ENCODE measurements around the gene ARFGEF2. TPM values are rescaled to one million over a fixed set of nuclear protein-coding genes. Genes with fewer than 3 reads are reported as not detected.

The ARFGEF2 gene
- total RNA-seq, 1 donor from 2014 or later: 30.2 TPM

DNA sequence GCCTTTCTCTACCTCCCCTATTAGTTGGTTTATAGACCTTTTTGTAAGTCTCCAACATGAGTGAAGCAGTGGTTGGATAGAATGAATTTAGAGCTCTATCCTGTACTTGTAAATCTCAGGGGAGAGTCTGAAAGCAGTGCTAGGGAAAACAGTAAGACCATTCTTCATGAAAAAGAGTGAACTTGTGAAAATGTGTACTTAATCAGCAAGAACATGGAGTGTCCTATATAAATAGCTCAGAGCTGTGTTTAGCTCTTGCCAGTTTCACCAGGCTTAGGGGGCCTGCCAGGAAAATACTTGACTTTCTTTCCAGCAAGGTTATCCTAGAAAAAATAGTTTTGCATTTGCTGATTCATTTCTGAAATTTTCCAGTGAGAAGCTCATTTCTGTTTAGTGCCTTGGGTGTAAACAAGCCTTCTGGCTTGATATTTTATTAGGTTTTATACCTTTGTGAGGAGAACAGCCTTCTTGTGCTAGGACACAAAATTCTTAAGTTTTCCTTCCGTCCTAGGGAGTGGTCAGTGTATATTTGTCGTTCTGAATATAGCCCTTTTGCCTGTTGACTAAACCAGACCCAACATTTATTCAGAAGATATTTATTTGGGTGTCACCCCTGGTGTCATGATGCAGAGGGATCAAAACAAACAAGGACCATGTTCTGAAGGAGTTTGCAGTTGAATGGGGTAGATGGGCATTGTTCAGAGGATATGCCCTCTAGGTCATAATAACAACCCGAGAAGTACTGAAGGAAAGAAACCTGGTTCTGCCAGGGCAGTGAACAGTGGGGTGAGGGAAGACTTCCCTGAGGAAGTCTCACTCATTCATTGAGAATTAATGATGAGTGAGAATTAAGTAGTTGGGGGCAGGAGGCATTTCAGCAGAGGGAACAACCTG lies 7.6 kb downstream of the ARFGEF2 start:
- TF ChIP-seq, protein P1, sequence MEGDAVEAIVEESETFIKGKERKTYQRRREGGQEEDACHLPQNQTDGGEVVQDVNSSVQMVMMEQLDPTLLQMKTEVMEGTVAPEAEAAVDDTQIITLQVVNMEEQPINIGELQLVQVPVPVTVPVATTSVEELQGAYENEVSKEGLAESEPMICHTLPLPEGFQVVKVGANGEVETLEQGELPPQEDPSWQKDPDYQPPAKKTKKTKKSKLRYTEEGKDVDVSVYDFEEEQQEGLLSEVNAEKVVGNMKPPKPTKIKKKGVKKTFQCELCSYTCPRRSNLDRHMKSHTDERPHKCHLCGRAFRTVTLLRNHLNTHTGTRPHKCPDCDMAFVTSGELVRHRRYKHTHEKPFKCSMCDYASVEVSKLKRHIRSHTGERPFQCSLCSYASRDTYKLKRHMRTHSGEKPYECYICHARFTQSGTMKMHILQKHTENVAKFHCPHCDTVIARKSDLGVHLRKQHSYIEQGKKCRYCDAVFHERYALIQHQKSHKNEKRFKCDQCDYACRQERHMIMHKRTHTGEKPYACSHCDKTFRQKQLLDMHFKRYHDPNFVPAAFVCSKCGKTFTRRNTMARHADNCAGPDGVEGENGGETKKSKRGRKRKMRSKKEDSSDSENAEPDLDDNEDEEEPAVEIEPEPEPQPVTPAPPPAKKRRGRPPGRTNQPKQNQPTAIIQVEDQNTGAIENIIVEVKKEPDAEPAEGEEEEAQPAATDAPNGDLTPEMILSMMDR (IDR thresholded peaks at IDR 0.05; ENCODE audit: partially characterized antibody, unreplicated experiment): no peak

DNA sequence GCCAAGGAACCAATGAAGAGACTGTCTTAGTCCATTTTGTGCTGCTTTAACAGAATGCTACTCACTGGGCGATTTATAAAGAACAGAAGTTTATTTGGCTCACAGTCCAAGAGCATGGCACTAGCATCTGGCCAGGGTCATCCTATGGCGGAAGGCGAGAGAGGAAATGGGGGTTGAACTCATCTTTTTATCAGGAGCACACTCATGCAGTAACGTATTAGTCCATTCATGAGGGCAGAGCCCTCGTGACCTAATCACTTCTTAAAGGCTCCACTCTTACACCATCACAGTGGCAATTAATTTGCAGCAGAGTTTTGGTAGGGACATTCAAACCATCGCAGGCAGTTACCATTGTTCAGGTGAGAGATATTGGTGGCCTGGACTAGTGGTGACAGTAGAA lies 8.5 kb downstream of the ARFGEF2 start:
- no peak for DNase-seq
- H3K9me3 Mint-ChIP-seq (ENCODE audit: unreplicated experiment): peaks cover 3% of the 10 kb centered on the region
- peaks cover 4% of the 10 kb centered on the region for H3K36me3 Mint-ChIP-seq (ENCODE audit: unreplicated experiment)
- H3K27ac Mint-ChIP-seq (ENCODE audit: unreplicated experiment): no peak overlapping the region
- peaks cover 6% of the 10 kb centered on the region for H3K27me3 Mint-ChIP-seq (ENCODE audit: unreplicated experiment)
- H3K4me3 Mint-ChIP-seq (ENCODE audit: unreplicated experiment): no peak overlapping the region
- H3K4me1 Mint-ChIP-seq (ENCODE audit: low read depth, unreplicated experiment): peaks cover 8% of the 10 kb centered on the region
- TF ChIP-seq, protein P1 (IDR thresholded peaks at IDR 0.05; ENCODE audit: partially characterized antibody, unreplicated experiment): no peak

More for the DNA sequence above, 7.6 kb downstream of the ARFGEF2 start:
- H3K9me3 Mint-ChIP-seq (ENCODE audit: unreplicated experiment): peaks cover 1% of the 10 kb centered on the region
- H3K4me1 Mint-ChIP-seq (ENCODE audit: low read depth, unreplicated experiment): peaks cover 2% of the 10 kb centered on the region
- no peak overlapping the region for H3K4me3 Mint-ChIP-seq (ENCODE audit: unreplicated experiment)
- peaks cover 4% of the 10 kb centered on the region for H3K27me3 Mint-ChIP-seq (ENCODE audit: unreplicated experiment)
- no peaks in the 10 kb centered on the region for H3K36me3 Mint-ChIP-seq (ENCODE audit: unreplicated experiment)
- no peak for DNase-seq
- H3K27ac Mint-ChIP-seq (ENCODE audit: unreplicated experiment): no peak overlapping the region

DNA sequence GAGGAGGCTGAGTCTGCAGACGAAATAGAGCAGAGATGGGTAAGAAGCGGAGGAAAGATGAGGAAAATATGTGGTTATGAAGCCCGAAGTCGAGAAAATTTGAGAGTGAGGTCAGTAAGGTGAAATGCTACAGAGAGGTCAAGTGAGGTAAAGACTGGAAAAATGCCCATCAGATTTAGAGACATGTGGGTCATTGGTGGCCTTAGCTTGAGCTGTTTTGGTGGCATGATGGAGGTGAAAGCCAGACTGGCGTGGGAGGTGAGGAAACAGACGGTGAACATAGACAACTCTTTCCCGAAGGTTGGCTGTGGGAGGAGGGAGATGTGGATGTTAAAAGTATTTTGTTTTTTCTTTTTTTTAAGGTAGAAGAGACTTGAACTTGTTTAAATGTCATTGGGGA lies 9.4 kb downstream of the ARFGEF2 start:
- DNase-seq: no peak
- Mint-ChIP-seq H3K4me3 (ENCODE audit: unreplicated experiment) (no peak overlapping the region), H3K36me3 (ENCODE audit: unreplicated experiment) (peaks cover 4% of the 10 kb centered on the region)

DNA sequence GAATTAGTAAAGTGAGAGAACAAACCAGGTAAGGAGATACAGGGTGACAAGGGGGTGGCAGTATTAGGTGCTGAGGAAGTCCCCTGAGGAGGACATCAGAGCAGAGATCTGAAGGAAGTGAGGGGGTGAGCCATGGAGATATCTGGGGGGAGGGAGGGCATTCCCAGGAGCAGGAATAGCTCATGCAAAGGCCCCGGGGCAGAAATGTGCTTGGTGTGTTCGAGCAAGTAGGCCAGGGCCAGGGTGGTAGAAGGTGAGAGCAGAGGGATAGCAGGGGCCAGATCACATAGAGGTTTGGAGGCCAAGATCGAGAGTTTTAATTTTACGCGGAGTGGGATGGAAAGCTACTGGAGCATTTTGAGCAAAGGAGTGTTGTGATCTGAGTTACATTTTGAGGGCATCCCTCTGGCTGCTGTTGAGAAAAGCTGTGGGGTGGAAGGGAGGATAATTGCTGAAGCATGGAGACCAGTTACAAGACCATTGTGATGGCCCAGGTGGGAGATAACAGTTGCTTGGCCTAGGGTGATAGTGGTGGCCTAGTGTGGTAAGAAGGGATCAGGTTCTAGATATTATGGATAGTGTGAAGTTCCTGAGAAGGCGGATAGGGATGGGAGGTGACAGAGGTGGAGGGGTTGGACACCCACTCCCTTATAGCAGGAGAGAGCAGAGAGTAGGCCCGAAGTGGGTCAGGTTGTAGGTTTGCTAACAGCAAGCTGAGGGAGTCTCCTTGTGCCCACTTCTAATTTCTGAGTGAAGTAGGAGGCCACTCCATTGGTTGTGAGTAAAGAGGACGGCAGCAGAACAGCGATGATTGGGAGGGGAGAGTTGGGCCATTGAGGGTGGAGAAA lies 10.2 kb downstream of the ARFGEF2 start:
- peaks cover 8% of the 10 kb centered on the region for H3K4me1 Mint-ChIP-seq (ENCODE audit: low read depth, unreplicated experiment)
- no peak overlapping the region for H3K4me3 Mint-ChIP-seq (ENCODE audit: unreplicated experiment)
- peaks cover 4% of the 10 kb centered on the region for H3K36me3 Mint-ChIP-seq (ENCODE audit: unreplicated experiment)
- DNase-seq: no peak
- H3K9me3 Mint-ChIP-seq (ENCODE audit: unreplicated experiment): peaks cover 5% of the 10 kb centered on the region
- no peak overlapping the region for H3K27ac Mint-ChIP-seq (ENCODE audit: unreplicated experiment)
- TF ChIP-seq, protein P1 (IDR thresholded peaks at IDR 0.05; ENCODE audit: partially characterized antibody, unreplicated experiment): no peak
- H3K27me3 Mint-ChIP-seq (ENCODE audit: unreplicated experiment): peaks cover 6% of the 10 kb centered on the region

More for the DNA sequence above, 9.4 kb downstream of the ARFGEF2 start:
- TF ChIP-seq, protein P1 (IDR thresholded peaks at IDR 0.05; ENCODE audit: partially characterized antibody, unreplicated experiment): no peak
- Mint-ChIP-seq H3K27ac (ENCODE audit: unreplicated experiment) (no peak overlapping the region), H3K27me3 (ENCODE audit: unreplicated experiment) (peaks cover 6% of the 10 kb centered on the region), H3K4me1 (ENCODE audit: low read depth, unreplicated experiment) (peaks cover 8% of the 10 kb centered on the region), H3K9me3 (ENCODE audit: unreplicated experiment) (peaks cover 3% of the 10 kb centered on the region)

Data from glutamatergic neuron (in vitro differentiated cells).